OCI-LY3 (cell line): ENCODE measurements around the gene ITPR1.

Experiments used
- EZH2phosphoT487 ChIP-seq: fragments of 200-600 bp; shearing (Covaris generic); IDR thresholded peaks from 2 replicates; pipeline ENCODE4 v1.6.1; 2018; ENCODE audit warnings: antibody characterized with exemption, mixed run types, low read depth
- TF ChIP-seq, protein P1 (sequence below): fragments of 200-600, 300-600 bp; sonication (generic); IDR thresholded peaks from 2 replicates; pipeline ENCODE4 v1.5.1; 2014; ENCODE audit warnings: antibody characterized with exemption, low read length, low read depth

DNA sequence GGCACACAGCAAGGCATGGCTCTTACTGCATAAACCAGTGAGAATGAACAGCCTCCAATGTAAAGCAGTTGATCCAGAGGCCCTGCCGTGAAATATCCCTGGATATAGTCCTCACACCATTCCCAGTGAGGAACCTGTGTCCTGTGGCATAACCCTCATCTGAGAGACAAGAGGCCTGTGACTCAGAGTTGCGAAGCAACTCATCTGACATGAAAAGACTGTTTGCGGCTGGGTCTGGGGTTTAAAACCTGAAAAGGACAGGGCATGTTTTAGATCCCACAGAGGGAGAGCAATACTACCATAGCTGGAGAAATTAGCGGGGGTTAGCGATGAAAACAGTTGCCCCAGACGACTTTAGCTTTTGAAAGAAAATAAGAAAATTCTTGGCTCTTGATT is 320.8 kb downstream of the ITPR1 start:
- TF ChIP-seq, protein P1, sequence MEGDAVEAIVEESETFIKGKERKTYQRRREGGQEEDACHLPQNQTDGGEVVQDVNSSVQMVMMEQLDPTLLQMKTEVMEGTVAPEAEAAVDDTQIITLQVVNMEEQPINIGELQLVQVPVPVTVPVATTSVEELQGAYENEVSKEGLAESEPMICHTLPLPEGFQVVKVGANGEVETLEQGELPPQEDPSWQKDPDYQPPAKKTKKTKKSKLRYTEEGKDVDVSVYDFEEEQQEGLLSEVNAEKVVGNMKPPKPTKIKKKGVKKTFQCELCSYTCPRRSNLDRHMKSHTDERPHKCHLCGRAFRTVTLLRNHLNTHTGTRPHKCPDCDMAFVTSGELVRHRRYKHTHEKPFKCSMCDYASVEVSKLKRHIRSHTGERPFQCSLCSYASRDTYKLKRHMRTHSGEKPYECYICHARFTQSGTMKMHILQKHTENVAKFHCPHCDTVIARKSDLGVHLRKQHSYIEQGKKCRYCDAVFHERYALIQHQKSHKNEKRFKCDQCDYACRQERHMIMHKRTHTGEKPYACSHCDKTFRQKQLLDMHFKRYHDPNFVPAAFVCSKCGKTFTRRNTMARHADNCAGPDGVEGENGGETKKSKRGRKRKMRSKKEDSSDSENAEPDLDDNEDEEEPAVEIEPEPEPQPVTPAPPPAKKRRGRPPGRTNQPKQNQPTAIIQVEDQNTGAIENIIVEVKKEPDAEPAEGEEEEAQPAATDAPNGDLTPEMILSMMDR: no peak
- no peak for TF ChIP-seq EZH2phosphoT487
